Measurements from ENCODE around the gene EXOC6B.

GRCh38 chr2:72576861-72577260, 249.0 kb downstream of the EXOC6B start:
- TF ChIP-seq CTCF (conservative IDR thresholded peaks at IDR 0.05; ENCODE audit: low read length) = no peak
- TF ChIP-seq EZH2phosphoT487 (IDR thresholded peaks at IDR 0.05; ENCODE audit: borderline replicate concordance) = no peak
